IMR-90 (cell line): ENCODE results near the gene HPN. TPM values are rescaled to one million over a fixed set of nuclear protein-coding genes. Genes with fewer than 3 reads are reported as not detected.

Experiments
- ATAC-seq: fragments of 200-7000 bp; cut with Tn5 transposase; 2 replicates; pipeline ENCODE4 v1.9.1; 2020; ENCODE audit warnings: low read depth, mild to moderate bottlenecking, moderate library complexity
- BruUV-seq: library from RNA; stranded (reverse); fragments of 400-500 nt; replicated peaks from 2 replicates; lab custom pipeline; 2021; lab: Mats Ljungman, UMichigan
- CTCF ChIA-PET: fragments of 300-600 bp; formaldehyde crosslinking; extraction: SDS; loops from one replicate; lab custom pipeline; 2021; ENCODE audit warnings: antibody characterized with exemption; lab: Yijun Ruan, JAX
- POLR2A ChIA-PET: fragments of 300-600 bp; sonication (Branson Sonifier 250); formaldehyde crosslinking; loops from one replicate; lab custom pipeline; 2022; ENCODE audit warnings: antibody characterized with exemption; ENCODE audit not compliant: unreplicated experiment; lab: Charles Lee
- DNase-seq: peaks from one replicate; pipeline ENCODE4 v3.0.0; 2013
- H2AFZ ChIP-seq: replicated peaks from 2 replicates; pipeline ENCODE3; 2013; ENCODE audit warnings: low read length, mild to moderate bottlenecking; ENCODE audit not compliant: poor library complexity
- H2AK5ac ChIP-seq: 2 replicates; pipeline ENCODE4 v1.6.1; 2013; ENCODE audit warnings: low read depth, low read length, inconsistent platforms
- H2AK9ac ChIP-seq: replicated peaks from 2 replicates; pipeline ENCODE3; 2013; ENCODE audit warnings: mild to moderate bottlenecking, low read depth, low read length, moderate library complexity; ENCODE audit not compliant: poor library complexity
- H2BK120ac ChIP-seq: 2 replicates; pipeline ENCODE4 v1.6.1; 2013; ENCODE audit warnings: low read depth, low read length, inconsistent platforms
- H2BK15ac ChIP-seq: 3 replicates; pipeline ENCODE4 v1.6.1; 2013; ENCODE audit warnings: low read depth, low read length, inconsistent platforms
- H2BK20ac ChIP-seq: 2 replicates; pipeline ENCODE4 v1.6.1; 2013; ENCODE audit warnings: low read depth, mild to moderate bottlenecking, inconsistent platforms, low read length, moderate library complexity
- H2BK5ac ChIP-seq: 2 replicates; pipeline ENCODE4 v1.6.1; 2013; ENCODE audit warnings: mild to moderate bottlenecking, low read depth, low read length, inconsistent platforms; ENCODE audit not compliant: poor library complexity, severe bottlenecking
- H3K14ac ChIP-seq: replicated peaks from 2 replicates; pipeline ENCODE4 v1.6.1; 2013; ENCODE audit warnings: low read depth, low read length, inconsistent platforms
- H3K18ac ChIP-seq: 2 replicates; pipeline ENCODE4 v1.6.1; 2013; ENCODE audit warnings: low read depth, low read length, control low read depth
- H3K23ac ChIP-seq: 2 replicates; pipeline ENCODE4 v1.6.1; 2013; ENCODE audit warnings: low read depth, low read length, inconsistent platforms
- H3K27ac ChIP-seq: 2 replicates; pipeline ENCODE4 v1.5.1; 2013; ENCODE audit warnings: mild to moderate bottlenecking, control low read depth, low read length; ENCODE audit not compliant: insufficient read depth
- H3K27me3 ChIP-seq: 2 replicates; pipeline ENCODE4 v1.6.1; 2013; ENCODE audit warnings: low read length; ENCODE audit not compliant: control insufficient read depth, insufficient read depth
- H3K36me3 ChIP-seq: 2 replicates; pipeline ENCODE4 v1.6.1; 2013; ENCODE audit warnings: low read length, mixed read lengths; ENCODE audit not compliant: control insufficient read depth, insufficient read depth
- H3K4ac ChIP-seq: 2 replicates; pipeline ENCODE4 v1.6.1; 2013; ENCODE audit warnings: low read depth, low read length, inconsistent platforms
- H3K4me1 ChIP-seq: 2 replicates; pipeline ENCODE4 v1.6.1; 2013; ENCODE audit warnings: low read length, mixed read lengths; ENCODE audit not compliant: control insufficient read depth, insufficient read depth
- H3K4me2 ChIP-seq: 2 replicates; pipeline ENCODE4 v1.6.1; 2013; ENCODE audit warnings: low read depth, mild to moderate bottlenecking, control low read depth, low read length, moderate library complexity
- H3K4me3 ChIP-seq: 2 replicates; pipeline ENCODE4 v1.5.1; 2013; ENCODE audit warnings: low read depth, mild to moderate bottlenecking, control low read depth, low read length, moderate library complexity; ENCODE audit not compliant: insufficient read depth
- H3K56ac ChIP-seq: 2 replicates; pipeline ENCODE4 v1.6.1; 2013; ENCODE audit warnings: low read length, inconsistent platforms; ENCODE audit not compliant: insufficient read depth; ENCODE audit errors: extremely low read depth
- H3K79me1 ChIP-seq, 2 experiments: 2 replicates each; pipeline ENCODE4 v1.6.1; 2013; ENCODE audit warnings: low read length in 2 of 2, inconsistent platforms in 1 of 2, low read depth in 1 of 2
- H3K9ac ChIP-seq: 2 replicates; pipeline ENCODE4 v1.6.1; 2013; ENCODE audit warnings: low read depth, low read length, control low read depth
- H3K9me1 ChIP-seq: 2 replicates; pipeline ENCODE4 v1.6.1; 2013; ENCODE audit warnings: low read length, inconsistent platforms; ENCODE audit not compliant: insufficient read depth
- H3K9me3 ChIP-seq: 2 replicates; pipeline ENCODE4 v1.6.1; 2013; ENCODE audit warnings: low read length; ENCODE audit not compliant: control insufficient read depth, insufficient read depth
- H4K20me1 ChIP-seq: 2 replicates; pipeline ENCODE4 v1.6.1; 2013; ENCODE audit warnings: low read length, inconsistent platforms; ENCODE audit not compliant: insufficient read depth
- H4K5ac ChIP-seq: 2 replicates; pipeline ENCODE4 v1.6.1; 2013; ENCODE audit warnings: mild to moderate bottlenecking, low read depth, low read length, control low read depth
- H4K8ac ChIP-seq, 2 experiments: 2 replicates each; pipeline ENCODE4 v1.6.1; 2013; ENCODE audit warnings: low read depth in 2 of 2, low read length in 2 of 2, control low read depth in 1 of 2, inconsistent platforms in 1 of 2
- H4K91ac ChIP-seq: 2 replicates; pipeline ENCODE4 v1.6.1; 2013; ENCODE audit warnings: low read depth, low read length, inconsistent platforms; ENCODE audit not compliant: insufficient read depth
- BHLHE40 ChIP-seq: fragments of 150-350 bp; IDR thresholded peaks from 2 replicates; pipeline ENCODE4 v1.6.1; 2016; ENCODE audit warnings: mild to moderate bottlenecking, low read depth, low read length
- CEBPB ChIP-seq: IDR thresholded peaks from 2 replicates; pipeline ENCODE4 v1.6.1; 2012; ENCODE audit warnings: low read depth, low read length, improper control_type of control experiment
- CHD1 ChIP-seq: IDR thresholded peaks from 2 replicates; pipeline ENCODE4 v1.6.1; 2012; ENCODE audit warnings: low read depth, low read length, improper control_type of control experiment
- CTCF ChIP-seq: conservative IDR thresholded peaks from 2 replicates; pipeline ENCODE4 v1.5.1; 2012; ENCODE audit warnings: mild to moderate bottlenecking, low read depth, low read length, improper control_type of control experiment
- ELK1 ChIP-seq: fragments of 150-350 bp; IDR thresholded peaks from 2 replicates; pipeline ENCODE4 v1.6.1; 2016; ENCODE audit warnings: low read depth, mild to moderate bottlenecking, low read length, moderate library complexity, borderline replicate concordance
- FOS ChIP-seq: fragments of 150-350 bp; IDR thresholded peaks from 2 replicates; pipeline ENCODE4 v1.6.1; 2016; ENCODE audit warnings: low read depth, low read length
- MAFK ChIP-seq: IDR thresholded peaks from 2 replicates; pipeline ENCODE4 v1.6.1; 2012; ENCODE audit warnings: low read depth, low read length, improper control_type of control experiment
- MAZ ChIP-seq: IDR thresholded peaks from 2 replicates; pipeline ENCODE4 v1.6.1; 2012; ENCODE audit warnings: low read depth, mild to moderate bottlenecking, low read length, improper control_type of control experiment, moderate library complexity, borderline replicate concordance
- MXI1 ChIP-seq: IDR thresholded peaks from 2 replicates; pipeline ENCODE4 v1.6.1; 2012; ENCODE audit warnings: low read depth, mild to moderate bottlenecking, low read length, moderate library complexity, borderline replicate concordance
- NFE2L2 ChIP-seq: fragments of 150-350 bp; IDR thresholded peaks from 2 replicates; pipeline ENCODE4 v1.6.1; 2016; ENCODE audit warnings: low read depth, mild to moderate bottlenecking, low read length
- POLR2A ChIP-seq: IDR thresholded peaks from 2 replicates; pipeline ENCODE4 v1.6.1; 2012; ENCODE audit warnings: mild to moderate bottlenecking, low read depth, low read length
- RAD21 ChIP-seq: IDR thresholded peaks from 2 replicates; pipeline ENCODE4 v1.6.1; 2012; ENCODE audit warnings: low read length, improper control_type of control experiment
- RCOR1 ChIP-seq: IDR thresholded peaks from 2 replicates; pipeline ENCODE4 v1.6.1; 2012; ENCODE audit warnings: mild to moderate bottlenecking, low read length, improper control_type of control experiment; ENCODE audit not compliant: insufficient replicate concordance
- RFX5 ChIP-seq: IDR thresholded peaks from 2 replicates; pipeline ENCODE4 v1.8.0; 2012; ENCODE audit warnings: low read depth, mild to moderate bottlenecking, low read length, moderate library complexity
- SMC3 ChIP-seq: fragments of 150-350 bp; IDR thresholded peaks from 2 replicates; pipeline ENCODE4 v1.6.1; 2016; ENCODE audit warnings: low read depth, mild to moderate bottlenecking, antibody characterized with exemption, low read length, moderate library complexity
- USF2 ChIP-seq: fragments of 150-350 bp; IDR thresholded peaks from 2 replicates; pipeline ENCODE4 v1.6.1; 2017; ENCODE audit warnings: mild to moderate bottlenecking, antibody characterized with exemption, low read length, low read depth
- WGBS, 2 experiments: methylation state at CpG; one replicate each; pipeline versions ENCODE4 v1.1.5 to v1.1.7; 2013; ENCODE audit warnings: missing lambda C conversion rate in 2 of 2; ENCODE audit not compliant: insufficient read length in 1 of 2; ENCODE audit errors: extremely low coverage in 2 of 2; 5-methylcytosine and 5-hydroxymethylcytosine counted together
- dilution Hi-C: fragments of 300-500 bp; cut with HindIII; formaldehyde crosslinking; loops from one replicate; pipeline ENCODE4 v1.14.3; 2018; ENCODE audit warnings: low sequenced_read_pairs; ENCODE audit not compliant: unreplicated experiment
- in situ Hi-C: fragments of 300-500 bp; cut with MboI; formaldehyde crosslinking; loops from 3 replicates; pipeline ENCODE4 v1.14.3; 2019; ENCODE audit warnings: low sequenced_read_pairs, inconsistent platforms, mixed read lengths
- intact Hi-C: fragments of 100-400 bp; cut with micrococcal nuclease; formaldehyde crosslinking; loops from 2 replicates; pipeline ENCODE4 v1.10.0; 2022
- polyA plus RNA-seq, 3 experiments: library from polyadenylated mRNA; depleted of rRNA; stranded (reverse); fragments of >200 nt; gene quantifications; 2 replicates each; pipeline ENCODE4 v1.2.3, GENCODE V29; 2012; ENCODE audit warnings: low replicate concordance in 1 of 3
- total RNA-seq: library from RNA; depleted of rRNA; stranded (reverse); fragments of >200 nt; gene quantifications from 2 replicates; pipeline ENCODE4 v1.2.3, GENCODE V29; 2012

HPN gene
- total and polyA plus RNA-seq, 2 of the 4 experiments (the other 2 are of a cell fraction), result not detected

- H2AFZ ChIP-seq, result no peak overlapping the region
- no peaks in the 10 kb centered on the region for H3K4me1 ChIP-seq
- intact Hi-C loops (no loop called here), dilution Hi-C loops (no loop called here), in situ Hi-C loops (no loop called here)
- no peak overlapping the region for H3K27ac ChIP-seq
- no peak overlapping the region for H3K18ac ChIP-seq
- peaks cover 5% of the 10 kb centered on the region; the same call in 1 of the 2 replicates for H3K9me3 ChIP-seq
- no peak overlapping the region for H3K4me2 ChIP-seq
- no peak overlapping the region for H2BK15ac ChIP-seq
- no peak overlapping the region for H4K8ac ChIP-seq
- H3K23ac ChIP-seq, result no peak overlapping the region
- no peaks in the 10 kb centered on the region for H4K20me1 ChIP-seq
- H3K14ac ChIP-seq, result no peak overlapping the region
- H3K4me3 ChIP-seq, result no peak overlapping the region
- no peak overlapping the region for H4K5ac ChIP-seq
- no peak for DNase-seq
- H3K79me1 ChIP-seq, result no peaks in the 10 kb centered on the region
- H3K9ac ChIP-seq, result no peak overlapping the region
- H4K91ac ChIP-seq, result no peak overlapping the region
- no peak overlapping the region for H2BK120ac ChIP-seq
- no peak for ATAC-seq
- no peaks in the 10 kb centered on the region for H3K36me3 ChIP-seq
- ChIA-PET CTCF (no interaction called here), POLR2A (no interaction called here)
- no peak overlapping the region for H2BK20ac ChIP-seq
- no peak overlapping the region for H2AK9ac ChIP-seq
- BruUV-seq, result no TSS peak
- no peak overlapping the region for H3K4ac ChIP-seq
- H2BK5ac ChIP-seq, result no peak overlapping the region
- H3K56ac ChIP-seq, result no peak overlapping the region
- TF ChIP-seq MAZ (no peak), USF2 (no peak), CTCF (no peak), RFX5 (no peak), MXI1 (no peak), RAD21 (no peak), MAFK (no peak), ELK1 (no peak), SMC3 (no peak), NFE2L2 (no peak), FOS (no peak), RCOR1 (no peak), POLR2A (no peak), BHLHE40 (no peak), CEBPB (no peak), CHD1 (no peak)
- 79% methylated on average over 6 of the region's 11 CpGs; no CpG with 5 or more reads in 1 of the 2 experiments for WGBS, 2 experiments
- no peak overlapping the region for H2AK5ac ChIP-seq
- no peaks in the 10 kb centered on the region for H3K9me1 ChIP-seq
- no peaks in the 10 kb centered on the region; the same call in 1 of the 2 replicates for H3K27me3 ChIP-seq
These were observed 62.8 kb downstream of the HPN start for GRCh38 chr19:35104361-35104760.
